Right lobe of liver (tissue), 6 donors: ENCODE measurements around the gene C5. TPM values are rescaled to one million over a fixed set of nuclear protein-coding genes. Genes with fewer than 3 reads are reported as not detected.

Experiments
- ATAC-seq, 4 donors: fragments of 200-7000 bp; cut with Tn5 transposase; one replicate each; pipeline ENCODE4 v1.9.1; 2020; ENCODE audit warnings: mild to moderate bottlenecking in 4 of 4, moderate library complexity in 4 of 4
- DNase-seq, 3 donors: peaks; one replicate each; pipeline ENCODE4 v3.0.0-alpha.2; 2020
- H3K27ac ChIP-seq, 3 donors: fragments of 200-600 bp; one replicate each; pipeline ENCODE4 v1.8.0; 2022
- H3K27me3 ChIP-seq, 2 donors: fragments of 200-600 bp; one replicate each; pipeline ENCODE4 v1.8.0; 2022
- H3K36me3 ChIP-seq, 4 donors: fragments of 200-600 bp; sonication (generic) in 1 of 4; one replicate each; pipeline versions ENCODE4 v1.5.1 to v1.8.0; 2017 to 2022; ENCODE audit warnings: control low read depth in 1 of 4
- H3K4me1 ChIP-seq, 4 donors: fragments of 200-600 bp; sonication (generic) in 1 of 4; one replicate each; pipeline versions ENCODE4 v1.5.1 to v1.8.0; 2017 to 2022; ENCODE audit warnings: control low read depth in 1 of 4
- H3K4me3 ChIP-seq, 3 donors: fragments of 200-600 bp; one replicate each; pipeline ENCODE4 v1.8.0; 2022
- H3K9me3 ChIP-seq, 4 donors: fragments of 200-600 bp; sonication (generic) in 1 of 4; one replicate each; pipeline versions ENCODE4 v1.5.1 to v1.8.0; 2017 to 2022; ENCODE audit warnings: control low read depth in 1 of 4
- POLR2A ChIP-seq: fragments of 450-650 bp; IDR thresholded peaks from one replicate; pipeline ENCODE4 v1.6.1; 2017; ENCODE audit warnings: antibody characterized with exemption, mild to moderate bottlenecking
- WGBS: methylation state at CpG from one replicate; pipeline ENCODE4 v1.1.6; 2018; ENCODE audit warnings: low coverage, low lambda C conversion rate; ENCODE audit not compliant: insufficient coverage; ENCODE audit errors: missing lambda C conversion rate; 5-methylcytosine and 5-hydroxymethylcytosine counted together
- intact Hi-C, 2 donors: fragments of 100-400 bp; cut with DNase I; formaldehyde crosslinking; loops; one replicate each; pipeline versions ENCODE4 v1.11.2 to v1.14.1; 2022
- total RNA-seq, 6 experiments: library from RNA; depleted of rRNA in 2 of 6; stranded (reverse); fragments of >200 nt in 2 of 6; fragmentation: NEBNext Ultra II Directional in 3 of 6; extraction: Animal tissue kit (Norgen Biotek cat#: 25700) in 3 of 6; gene quantifications; one replicate each; pipeline versions ENCODE4 v1.1.0 to v1.2.4, GENCODE V29; 2016 to 2023
- TF ChIP-seq, protein P1 (sequence below), 4 donors: fragments of 200-600 bp in 3 of 4; fragments of 450-650 bp in 1 of 4; IDR thresholded peaks; one replicate each; pipeline versions ENCODE4 v1.5.1 to v1.8.0; 2016 to 2022; ENCODE audit warnings: antibody characterized with exemption in 4 of 4, mild to moderate bottlenecking in 2 of 4
- donor health status: DM: no; HTN: yes; CAD: no.
- donor health status: DM: no; HTN: no; CAD: no.
- donor health status: DM: no; HTN: no; CAD: no.
- donor health status: DM: no; HTN: yes; CAD: no.
- donor health status: DM: no; HTN: yes; CAD: no.

The C5 gene
- total RNA-seq, 6 experiments from 2014 or later, result 251 to 616 (median 411) TPM

DNA sequence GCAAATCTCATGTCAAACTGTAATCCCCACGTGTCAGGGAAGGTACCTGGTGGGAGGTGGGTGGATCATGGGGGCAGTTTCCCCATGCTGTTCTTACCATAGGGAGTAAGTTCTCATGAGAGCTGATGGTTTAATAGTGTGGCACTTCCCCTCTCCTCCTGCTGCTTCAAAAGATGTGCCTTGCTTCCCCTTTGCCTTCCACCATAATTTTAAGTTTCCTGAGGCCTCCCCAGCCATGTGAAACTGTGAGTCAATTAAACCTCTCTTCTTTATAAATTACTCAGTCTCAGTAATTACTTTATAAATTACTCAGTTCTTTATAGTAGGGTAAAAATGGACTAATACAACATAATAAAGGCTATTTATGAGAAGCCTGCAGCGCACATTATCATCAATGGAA, 17.6 kb upstream of the C5 start:
- no peak for ATAC-seq
- Histone ChIP-seq H3K4me1 (peaks cover 0 to 4% (median 0%) of the 10 kb centered on the region in 4 donors), H3K4me3 (no peak overlapping the region), H3K9me3 (peaks cover 0 to 6% (median 3%) of the 10 kb centered on the region in 4 donors), H3K27ac (no peak overlapping the region), H3K36me3 (no peaks in the 10 kb centered on the region), H3K27me3 (no peaks in the 10 kb centered on the region)
- intact Hi-C loops, result no loop called here
- WGBS, result 89% methylated on average over 1 of the region's 2 CpGs
- no peak for TF ChIP-seq POLR2A
- TF ChIP-seq, protein P1, sequence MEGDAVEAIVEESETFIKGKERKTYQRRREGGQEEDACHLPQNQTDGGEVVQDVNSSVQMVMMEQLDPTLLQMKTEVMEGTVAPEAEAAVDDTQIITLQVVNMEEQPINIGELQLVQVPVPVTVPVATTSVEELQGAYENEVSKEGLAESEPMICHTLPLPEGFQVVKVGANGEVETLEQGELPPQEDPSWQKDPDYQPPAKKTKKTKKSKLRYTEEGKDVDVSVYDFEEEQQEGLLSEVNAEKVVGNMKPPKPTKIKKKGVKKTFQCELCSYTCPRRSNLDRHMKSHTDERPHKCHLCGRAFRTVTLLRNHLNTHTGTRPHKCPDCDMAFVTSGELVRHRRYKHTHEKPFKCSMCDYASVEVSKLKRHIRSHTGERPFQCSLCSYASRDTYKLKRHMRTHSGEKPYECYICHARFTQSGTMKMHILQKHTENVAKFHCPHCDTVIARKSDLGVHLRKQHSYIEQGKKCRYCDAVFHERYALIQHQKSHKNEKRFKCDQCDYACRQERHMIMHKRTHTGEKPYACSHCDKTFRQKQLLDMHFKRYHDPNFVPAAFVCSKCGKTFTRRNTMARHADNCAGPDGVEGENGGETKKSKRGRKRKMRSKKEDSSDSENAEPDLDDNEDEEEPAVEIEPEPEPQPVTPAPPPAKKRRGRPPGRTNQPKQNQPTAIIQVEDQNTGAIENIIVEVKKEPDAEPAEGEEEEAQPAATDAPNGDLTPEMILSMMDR (IDR thresholded peaks at IDR 0.05), result no peak
- DNase-seq, result no peak

DNA sequence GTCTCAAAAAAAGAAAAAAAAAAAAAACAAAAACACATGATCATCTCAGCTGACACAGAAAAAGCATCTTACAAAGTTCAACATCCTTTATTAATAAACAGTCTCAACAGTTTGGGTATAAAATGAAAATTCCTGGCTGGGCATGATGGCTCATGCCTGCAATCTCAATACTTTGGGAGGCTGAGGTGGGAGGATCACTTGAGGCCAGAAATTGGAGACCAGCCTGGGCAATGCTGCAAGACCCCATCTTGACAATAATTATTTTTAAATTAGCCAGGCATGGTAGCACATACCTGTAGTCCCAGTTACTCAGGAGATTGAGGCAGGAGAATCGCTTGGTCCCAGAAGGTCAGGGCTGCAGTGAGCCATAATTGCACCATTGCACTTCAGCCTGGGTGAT, 16.8 kb upstream of the C5 start:
- Histone ChIP-seq H3K4me1 (no peaks in the 10 kb centered on the region), H3K4me3 (no peak overlapping the region), H3K9me3 (peaks cover 0 to 6% (median 3%) of the 10 kb centered on the region in 4 donors), H3K36me3 (no peaks in the 10 kb centered on the region), H3K27me3 (no peaks in the 10 kb centered on the region), H3K27ac (no peak overlapping the region)
- ATAC-seq, result no peak
- intact Hi-C loops, result no loop called here
- WGBS, result no CpG with 5 or more reads among the region's 1 CpG
- TF ChIP-seq, protein P1 (IDR thresholded peaks at IDR 0.05), result no peak
- no peak for DNase-seq

DNA sequence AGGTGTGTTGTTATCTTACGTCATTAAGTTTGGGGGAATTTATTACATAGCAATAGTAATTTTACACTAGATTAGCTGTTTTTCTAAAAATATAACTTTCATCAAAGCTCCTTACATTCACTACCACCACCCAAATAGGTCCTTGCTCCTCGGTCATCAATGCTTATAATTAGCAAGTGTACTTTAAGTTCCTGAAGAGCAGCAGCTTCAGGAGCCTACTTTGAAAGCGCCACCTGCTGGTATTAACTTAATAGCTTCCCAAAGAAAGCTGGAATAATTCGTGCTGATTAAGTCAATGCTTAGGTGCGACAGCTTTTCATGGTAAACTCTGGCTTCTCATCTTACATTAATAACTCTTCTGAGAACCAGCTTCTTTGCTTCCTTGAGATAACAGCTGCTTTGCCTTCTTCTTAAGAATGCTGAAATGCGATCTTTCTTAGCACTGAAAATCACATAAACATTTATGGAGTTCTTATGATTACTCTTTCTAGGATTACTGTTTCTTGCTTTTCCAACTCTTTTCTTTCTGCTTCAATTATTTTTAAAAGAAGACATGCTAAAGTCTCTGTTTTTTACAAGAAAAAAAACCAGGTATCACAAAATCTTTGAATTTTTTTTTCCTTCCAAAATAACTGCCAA, 10.0 kb upstream of the C5 start:
- H3K27me3 ChIP-seq, result no peaks in the 10 kb centered on the region
- peaks cover 0 to 15% (median 7%) of the 10 kb centered on the region in 4 donors for H3K4me1 ChIP-seq
- ATAC-seq, result peak; percentile 54 to 68 (median 62)
- H3K36me3 ChIP-seq, result no peaks in the 10 kb centered on the region
- no peak for DNase-seq
- intact Hi-C loops, result no loop called here
- H3K4me3 ChIP-seq, result no peak overlapping the region
- H3K9me3 ChIP-seq, result no peaks in the 10 kb centered on the region
- WGBS, result 16% methylated on average over 6 of the region's 6 CpGs
- TF ChIP-seq, protein P1 (IDR thresholded peaks at IDR 0.05), result peak; percentile 74 to 83 (median 78)
- no peak for TF ChIP-seq POLR2A
- H3K27ac ChIP-seq, result no peak overlapping the region

DNA sequence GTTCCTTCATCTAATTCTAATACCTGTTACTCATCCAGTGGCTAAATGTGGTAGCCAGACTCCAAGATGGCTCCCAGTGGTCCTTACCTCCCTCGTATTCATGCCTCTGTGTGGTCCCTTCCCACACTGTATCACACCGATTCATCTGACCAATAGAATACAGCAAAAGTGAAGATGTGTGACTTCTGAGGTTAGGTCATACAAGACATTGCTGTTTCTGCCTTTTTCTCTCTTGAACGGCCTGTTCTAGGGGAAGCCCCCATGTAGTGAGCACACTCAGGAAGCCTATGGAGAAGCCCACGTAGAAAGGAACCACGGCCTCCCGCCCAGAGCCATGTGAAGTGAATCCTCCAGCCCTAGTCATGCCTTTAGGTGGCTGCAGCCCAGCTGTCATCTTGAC, 9.4 kb upstream of the C5 start:
- DNase-seq, result no peak
- intact Hi-C loops, result no loop called here
- no peak for ATAC-seq
- Histone ChIP-seq H3K27me3 (no peaks in the 10 kb centered on the region), H3K27ac (no peak overlapping the region), H3K4me3 (no peak overlapping the region), H3K9me3 (no peaks in the 10 kb centered on the region), H3K4me1 (peaks cover 0 to 21% (median 9%) of the 10 kb centered on the region in 4 donors), H3K36me3 (no peaks in the 10 kb centered on the region)
- WGBS, result 87% methylated on average over 5 of the region's 6 CpGs
- TF ChIP-seq, protein P1 (IDR thresholded peaks at IDR 0.05), result no peak
- no peak for TF ChIP-seq POLR2A
